IPS DF 4.7 (cell line): ENCODE results near the gene CNTRL.
A peak's percentile ranks its signal among the peaks of the same experiment; 100 is the strongest.

Experiments
- DNase-seq: peaks from one replicate; pipeline ENCODE4 v3.0.0-alpha.2; 2013; ENCODE audit warnings: low spot score; ENCODE audit errors: extremely low read depth

The CNTRL gene

DNA sequence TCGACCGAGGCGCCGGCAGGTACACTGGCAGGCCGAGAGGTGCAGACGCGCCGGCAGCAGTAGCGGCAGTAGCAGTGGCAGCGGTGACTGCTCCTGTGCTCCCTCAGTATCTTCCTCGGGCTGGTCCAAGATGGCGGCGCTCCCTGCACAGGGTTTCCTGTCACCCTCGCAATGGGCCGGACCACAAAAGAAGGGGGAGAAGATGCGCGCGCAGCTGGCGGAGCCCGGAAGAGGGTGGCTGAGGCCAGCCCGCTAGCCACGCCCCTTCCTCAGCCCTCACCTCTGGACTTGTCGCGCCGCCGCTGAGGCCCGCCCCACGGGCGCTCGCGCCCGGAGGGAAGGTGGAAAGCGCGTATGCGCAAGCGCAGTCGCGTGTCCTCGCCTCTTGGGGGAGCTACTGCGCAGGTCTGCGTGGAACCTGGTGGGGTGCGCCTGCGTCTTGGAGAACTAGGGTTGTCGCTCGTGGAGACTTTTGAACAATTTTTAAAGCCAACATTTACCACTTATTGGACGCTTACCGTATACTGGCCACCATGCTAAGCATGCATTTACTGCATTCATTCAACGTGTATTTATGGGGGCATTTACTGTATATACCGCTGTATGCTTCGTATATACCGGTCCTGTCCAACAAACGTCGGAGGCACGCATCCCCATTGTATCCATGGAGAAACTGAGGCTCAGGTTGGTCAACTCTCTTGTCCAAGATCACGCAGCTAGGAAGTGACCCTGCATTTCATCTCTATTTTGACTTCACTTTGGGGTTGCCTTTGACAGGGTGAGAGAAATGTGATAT is 127.2 kb downstream of the CNTRL start, which contains the start of gene RAB14:
TSS of gene RAB14 (minus strand) at position 132 of the 796 bp plus-strand sequence. CDS start 8,457 bp downstream, outside the sequence.
- DNase-seq, result peak; percentile 91

DNA sequence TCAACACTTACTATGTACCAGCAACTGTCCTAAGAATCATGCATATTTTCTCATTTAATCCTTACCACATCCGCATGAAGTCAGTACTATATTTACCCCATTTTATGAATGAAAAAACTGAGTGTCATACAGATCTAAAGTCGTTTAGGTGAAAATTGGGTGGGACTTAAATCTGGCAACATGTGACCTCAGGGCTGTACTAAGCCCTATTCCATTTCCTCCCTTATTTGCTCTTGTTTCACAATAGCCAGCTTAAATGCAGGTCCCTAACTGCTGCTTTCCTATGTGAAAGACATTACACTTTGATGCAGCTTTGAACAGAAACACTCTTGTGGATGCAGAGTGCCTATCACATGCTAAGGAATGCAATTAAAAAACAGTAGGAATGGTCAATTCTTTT is 129.4 kb downstream of the CNTRL start:
- no peak for DNase-seq

DNA sequence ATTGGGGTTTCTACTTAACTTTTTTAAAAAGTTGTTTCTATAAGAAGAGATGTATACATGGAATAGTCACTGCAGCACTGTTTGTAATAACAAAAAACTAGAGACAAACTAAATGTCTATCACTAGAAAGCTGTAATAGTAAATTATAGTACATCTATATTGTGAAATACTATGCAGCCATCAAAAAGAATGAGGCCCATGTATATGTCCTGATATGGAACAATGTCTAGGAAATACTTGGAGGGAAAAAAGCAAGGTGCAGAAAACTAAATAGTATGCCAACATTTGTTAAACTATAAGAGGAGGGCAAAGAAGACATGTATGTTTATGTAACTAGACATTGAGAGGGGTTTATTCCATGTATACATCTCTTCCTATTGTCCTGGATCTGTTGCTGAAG is 129.9 kb downstream of the CNTRL start:
- DNase-seq, result no peak

DNA sequence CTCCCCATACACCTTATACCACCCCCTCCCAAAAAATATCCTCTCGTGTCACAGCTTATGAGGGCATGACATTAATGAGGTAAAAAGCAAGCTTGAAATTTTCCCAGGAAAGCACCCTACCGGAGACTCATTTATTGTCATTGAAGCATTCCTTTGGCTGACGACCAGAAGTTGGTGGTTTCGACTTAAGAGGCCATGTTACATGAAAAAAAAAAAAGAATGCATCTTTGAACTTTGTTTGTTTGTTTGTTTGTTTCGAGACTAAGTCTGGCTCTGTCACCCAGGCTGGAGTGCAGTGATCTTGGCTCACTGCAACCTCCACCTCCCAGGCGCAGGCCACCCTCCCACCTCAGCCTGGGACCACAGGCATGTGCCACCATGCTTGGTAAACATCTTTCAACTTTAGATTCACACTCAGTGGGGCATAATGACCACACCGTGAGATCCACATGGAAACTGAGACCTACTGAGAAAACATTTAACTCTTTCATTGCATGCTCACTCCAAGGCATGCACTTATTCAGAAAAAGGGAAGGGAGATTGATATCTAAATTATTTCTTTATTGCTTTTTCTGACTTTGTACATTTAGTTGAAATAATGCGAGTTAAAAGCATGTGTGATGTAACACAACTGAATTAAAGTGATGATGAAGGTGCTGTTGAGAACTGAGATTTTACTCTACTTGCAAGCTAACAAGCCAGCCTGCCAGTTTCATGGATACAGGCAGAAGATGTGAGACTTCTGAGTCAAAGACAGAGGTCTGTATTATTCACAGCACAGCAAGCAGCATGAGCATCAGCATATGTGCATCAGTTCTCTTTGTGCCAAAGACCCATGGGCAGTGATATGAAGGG is 132.0 kb downstream of the CNTRL start:
- DNase-seq, result no peak

DNA sequence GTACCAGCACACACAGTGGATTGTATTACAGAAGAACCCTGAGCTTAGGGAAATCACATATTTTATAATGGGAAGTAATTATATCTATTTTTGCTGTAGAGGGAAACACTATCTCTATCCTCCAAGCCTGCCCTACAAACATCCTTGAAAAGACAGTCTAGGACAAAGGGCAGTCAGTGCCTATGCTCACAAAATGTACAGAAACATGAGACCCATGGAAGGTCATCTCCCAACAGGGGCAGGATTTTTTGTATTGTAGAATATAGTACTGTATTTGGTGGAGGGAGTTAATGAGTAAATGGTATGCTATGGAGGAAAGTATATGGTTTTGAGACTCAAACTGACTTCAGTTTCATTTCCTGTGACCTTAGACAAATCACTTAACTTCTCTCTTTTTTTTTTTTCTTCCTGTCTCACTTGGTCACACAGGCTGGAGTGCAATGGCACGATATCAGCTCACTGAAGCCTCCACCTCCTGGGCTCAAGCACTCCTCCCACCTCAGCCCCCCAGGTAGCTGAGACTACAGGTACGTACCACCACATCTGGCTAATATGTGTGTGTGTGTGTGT is 132.7 kb downstream of the CNTRL start:
- DNase-seq, result no peak

DNA sequence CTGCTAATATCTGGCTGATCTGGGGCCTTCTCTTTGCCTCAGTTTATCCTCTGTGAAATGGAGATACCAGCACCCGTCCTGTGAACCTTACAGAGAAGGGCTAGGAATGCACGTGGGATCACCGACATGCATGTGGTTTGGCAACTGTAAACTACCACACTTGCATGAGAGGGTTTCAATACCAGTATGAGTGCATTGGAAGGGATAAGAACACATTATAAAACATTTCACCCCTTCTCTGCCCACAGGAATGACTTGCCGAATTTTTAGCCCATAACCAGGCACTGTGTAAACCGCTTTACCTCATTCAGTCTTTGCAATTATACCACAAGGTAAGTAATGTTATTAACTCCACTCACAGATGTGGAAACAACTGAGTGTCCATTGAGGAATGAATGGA is 135.8 kb downstream of the CNTRL start:
- DNase-seq, result no peak

DNA sequence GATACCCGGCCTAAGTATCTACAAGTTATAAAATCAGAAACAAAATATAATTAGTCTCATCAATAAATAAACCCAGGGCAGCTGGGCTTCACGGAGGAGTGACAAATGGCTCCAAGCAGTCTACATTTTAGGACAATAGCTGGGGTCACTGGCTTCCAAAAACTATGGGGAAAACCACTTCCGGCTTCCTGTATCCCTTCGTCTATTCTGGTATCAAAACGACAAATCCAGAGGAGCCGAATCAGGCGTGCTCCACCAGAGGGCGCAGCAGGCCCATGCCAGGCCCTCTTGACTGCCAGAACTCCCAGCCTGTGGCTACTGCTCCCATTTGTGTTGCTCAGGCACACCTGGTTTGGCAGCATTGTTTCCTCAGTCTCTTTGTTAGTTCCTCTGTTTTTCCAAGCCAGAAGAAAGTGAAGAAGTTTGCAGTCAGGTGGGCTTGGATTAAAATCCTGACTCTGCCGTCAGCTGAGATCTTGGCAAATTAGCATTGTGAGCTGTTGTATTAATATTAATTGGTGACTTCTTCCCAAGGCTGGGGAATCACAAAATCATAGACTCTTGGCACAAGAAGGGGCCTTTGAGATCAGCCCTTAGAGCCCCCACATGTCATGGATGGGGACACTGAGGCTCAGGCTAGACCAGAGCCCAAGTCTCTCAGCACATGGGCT is 138.5 kb downstream of the CNTRL start:
- peak; percentile 71 for DNase-seq

DNA sequence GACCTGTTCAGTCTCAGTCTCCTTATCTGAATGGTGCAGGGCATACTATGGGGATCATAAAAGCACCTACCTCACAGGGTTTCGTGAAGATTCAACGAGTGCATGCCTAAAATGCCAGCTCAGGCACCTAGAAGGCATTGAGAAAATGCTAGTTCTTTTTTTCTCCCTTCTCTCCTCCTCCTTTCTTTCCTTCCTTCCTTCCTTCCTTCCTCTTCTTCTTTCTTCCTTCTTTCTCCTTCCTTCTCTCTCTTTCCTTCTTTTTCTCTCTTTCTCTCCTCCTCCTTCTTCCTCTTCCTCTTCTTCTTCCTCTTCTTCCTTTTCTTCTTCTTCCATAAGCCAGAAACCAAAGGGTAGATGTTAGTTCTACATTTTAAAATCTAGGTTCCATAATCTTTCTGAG is 139.2 kb downstream of the CNTRL start:
- DNase-seq, result no peak

DNA sequence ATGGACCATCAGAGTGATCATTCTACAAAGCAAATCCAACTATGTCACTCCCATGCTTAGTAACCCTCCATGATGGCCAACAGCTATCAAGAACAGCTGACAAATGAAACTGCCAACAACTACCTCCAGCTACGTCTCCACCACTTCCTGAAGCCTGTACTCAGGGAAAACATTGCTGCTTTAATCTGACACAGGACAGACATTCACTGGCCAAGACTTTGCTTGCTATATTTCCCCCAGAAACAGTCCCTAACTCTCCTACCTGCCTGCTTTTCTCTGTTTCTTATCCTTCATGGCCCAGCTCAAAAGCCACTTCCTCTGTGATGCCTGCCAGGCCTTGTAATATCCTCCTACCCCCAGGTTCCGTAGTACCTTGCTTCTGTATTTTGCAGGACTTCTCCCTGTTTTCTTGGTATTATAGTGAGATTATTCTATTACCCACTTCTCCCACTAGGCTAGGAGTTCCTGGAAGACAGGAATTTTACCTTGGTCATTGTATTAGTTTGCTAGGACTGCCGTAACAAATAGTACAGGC is 141.6 kb downstream of the CNTRL start:
- DNase-seq, result no peak

DNA sequence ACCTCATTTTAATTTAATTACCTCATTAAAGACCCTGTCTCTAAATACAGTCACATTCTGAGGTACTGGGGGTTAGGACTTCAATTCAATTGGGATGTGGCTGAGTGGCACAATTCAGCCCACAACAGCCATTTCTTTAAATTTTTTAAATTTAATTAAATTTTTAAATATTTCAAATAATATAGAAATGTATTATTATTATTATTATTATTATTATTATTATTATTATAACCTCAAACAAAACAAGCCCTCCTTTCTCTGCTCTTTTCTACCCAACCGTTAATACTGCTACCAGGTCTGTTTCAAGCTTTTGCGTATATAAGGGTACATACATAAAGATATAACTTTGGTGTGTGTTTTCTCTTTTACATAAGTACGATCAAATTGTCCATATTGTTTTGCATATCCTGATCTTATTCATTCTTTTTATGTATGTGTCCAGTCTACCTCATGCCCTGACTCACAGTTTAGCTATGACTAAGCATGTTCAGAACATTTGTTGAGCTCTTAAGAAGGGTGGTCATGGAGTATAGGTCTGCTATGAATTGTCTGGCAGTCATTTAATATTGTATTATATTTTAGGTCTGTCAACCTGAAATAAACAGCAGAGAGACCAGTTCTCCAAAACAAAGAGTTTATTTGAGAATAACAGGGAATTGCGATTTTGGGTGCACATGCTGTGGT is 143.0 kb downstream of the CNTRL start:
- no peak for DNase-seq

DNA sequence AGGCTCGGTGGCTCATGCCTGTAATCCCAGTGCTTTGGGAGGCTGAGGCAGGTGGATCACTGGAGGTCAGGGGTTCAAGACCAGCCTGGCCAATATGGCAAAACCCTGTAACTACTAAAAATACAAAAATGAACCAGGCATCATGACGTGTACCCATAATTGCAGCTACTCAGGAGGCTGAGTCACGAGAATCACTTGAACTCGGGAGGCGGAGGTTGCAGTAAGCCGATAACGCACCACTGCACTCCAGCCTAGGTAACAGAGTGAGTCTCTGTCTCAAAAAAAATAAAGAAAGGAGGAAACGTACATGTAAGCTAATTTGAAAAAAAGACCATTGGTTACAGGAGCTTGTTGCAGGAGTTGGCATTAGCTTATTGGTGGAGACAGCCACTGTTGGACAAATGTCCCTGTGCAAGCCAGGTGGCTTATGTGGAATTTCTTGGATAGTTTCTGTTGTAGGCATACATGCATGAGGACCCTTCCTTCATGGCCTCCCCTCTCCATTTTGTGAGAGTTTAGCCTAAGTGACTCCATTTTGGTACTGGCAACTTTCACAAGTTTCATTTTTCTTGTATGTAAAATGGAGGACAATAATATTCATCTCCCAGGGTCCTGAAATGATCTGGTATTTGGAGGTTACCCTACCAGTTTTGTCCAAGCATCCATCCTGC is 143.7 kb downstream of the CNTRL start:
- no peak for DNase-seq

DNA sequence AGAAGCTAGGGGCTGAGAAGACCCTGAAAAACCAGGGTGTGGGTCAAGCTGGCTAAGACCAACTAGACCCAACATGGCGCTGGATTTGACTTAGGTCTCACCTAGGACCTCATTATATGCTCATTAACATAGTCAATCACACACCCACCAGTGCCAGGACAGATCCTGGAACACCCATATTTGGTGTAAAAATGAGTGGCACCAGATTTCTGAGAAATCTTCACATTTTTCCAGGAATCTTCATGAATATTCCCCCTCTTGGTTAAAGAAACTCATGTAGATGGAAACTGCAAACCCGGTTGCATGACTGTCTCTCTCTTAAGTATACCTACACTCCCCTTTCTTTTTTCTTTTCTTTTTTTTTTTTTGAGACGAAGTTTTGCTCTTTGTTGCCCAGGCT is 144.8 kb downstream of the CNTRL start:
- DNase-seq, result no peak

DNA sequence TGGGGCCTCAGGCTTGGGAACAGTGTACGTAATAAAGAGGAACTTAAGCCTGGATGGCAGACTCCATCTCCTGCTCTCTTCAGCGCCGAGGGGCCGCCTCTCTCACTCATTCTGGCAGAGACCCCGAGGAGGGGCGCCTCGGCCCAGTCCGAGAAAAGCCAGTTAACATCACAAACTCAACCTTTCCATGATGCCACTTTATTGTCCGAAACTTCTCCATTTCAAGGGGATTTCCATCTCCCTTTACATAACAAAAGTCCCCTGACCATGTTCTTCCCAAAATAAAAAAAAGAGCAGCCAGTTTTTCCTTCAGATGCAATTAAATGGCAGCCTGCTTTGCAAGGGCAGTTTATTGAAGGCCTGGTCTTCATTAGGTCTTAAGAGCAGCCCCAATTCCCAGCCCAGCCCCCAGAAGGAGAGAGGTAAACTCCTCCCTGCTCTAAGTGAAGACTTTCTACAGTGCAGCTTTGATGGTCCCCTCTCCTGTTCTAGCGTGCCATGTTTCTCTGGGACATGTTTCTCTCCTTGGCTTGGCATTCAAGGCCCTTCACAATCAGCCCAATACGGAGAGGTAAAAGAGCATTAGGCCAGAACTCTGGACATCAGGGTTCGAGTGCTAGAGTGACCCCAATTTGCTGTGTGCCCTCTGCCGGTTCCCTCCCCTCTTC is 146.4 kb downstream of the CNTRL start:
- DNase-seq, result no peak

DNA sequence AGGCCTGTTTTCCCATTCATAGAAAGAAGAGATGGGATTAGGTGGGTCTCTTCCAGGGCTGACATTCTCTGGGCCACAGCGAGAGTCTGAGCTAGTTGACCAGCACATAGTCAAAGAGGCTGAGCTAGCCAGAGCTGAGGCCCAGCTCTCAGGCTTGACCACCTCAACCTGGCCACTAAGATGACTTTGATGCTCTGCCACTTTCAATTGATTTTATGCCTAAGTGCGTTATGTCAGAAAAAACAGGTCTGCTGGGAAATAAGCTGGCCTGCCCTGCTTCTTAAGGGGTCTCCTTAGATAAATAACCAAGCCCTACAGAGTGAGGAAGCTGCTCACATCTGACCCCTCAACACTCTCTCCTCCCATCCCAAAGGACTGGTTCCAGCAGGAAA is 146.9 kb downstream of the CNTRL start:
- DNase-seq, result no peak

DNA sequence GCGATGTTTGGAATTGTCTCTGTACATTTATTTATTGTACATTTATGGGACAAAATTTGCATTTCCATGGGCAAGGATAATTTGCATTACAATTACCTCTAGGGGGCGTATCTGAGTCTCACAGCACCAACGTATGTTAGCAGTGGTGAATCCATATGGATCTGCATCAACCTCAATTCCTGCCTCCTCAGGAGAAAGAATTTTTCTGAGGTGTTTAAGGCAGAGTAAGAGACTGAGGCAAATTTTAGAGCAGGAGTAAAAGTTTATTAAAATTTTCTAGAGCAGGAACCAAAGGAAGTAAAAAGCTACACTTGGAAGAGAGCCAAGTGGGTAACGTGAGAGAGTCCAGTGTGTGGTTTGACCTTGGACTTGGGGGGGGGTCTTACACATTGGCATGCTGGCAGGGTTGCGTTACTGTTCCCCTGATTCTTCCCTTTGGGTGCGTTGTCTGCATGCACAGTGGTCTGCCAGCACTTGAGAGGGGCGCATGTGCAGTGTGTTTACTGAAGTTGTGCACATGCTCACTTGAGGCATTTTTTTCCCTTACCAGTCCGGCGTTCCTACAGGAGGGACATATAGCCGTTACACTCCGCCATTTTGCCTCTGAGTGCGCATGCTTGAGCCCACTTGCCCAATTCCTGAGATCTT is 147.9 kb downstream of the CNTRL start:
- no peak for DNase-seq

DNA sequence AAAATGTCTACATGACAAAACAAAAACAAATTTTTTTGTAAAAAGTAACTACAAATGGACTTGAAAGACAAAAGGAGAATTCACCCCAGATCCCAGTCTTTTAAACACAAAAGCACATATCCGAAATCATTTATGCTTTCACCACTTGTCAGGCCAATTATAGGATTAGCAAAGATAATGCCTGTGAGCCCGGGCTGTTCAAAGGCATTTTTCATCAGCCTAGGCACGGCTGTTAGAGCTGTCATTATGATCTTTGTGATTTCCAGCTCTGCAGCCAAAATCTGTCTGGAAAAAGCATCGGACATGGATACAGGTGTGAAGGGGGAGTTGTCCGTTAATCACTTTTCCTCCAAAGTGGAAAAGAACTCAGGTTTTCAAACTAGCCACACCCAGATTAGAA is 150.5 kb downstream of the CNTRL start:
- DNase-seq, result no peak

DNA sequence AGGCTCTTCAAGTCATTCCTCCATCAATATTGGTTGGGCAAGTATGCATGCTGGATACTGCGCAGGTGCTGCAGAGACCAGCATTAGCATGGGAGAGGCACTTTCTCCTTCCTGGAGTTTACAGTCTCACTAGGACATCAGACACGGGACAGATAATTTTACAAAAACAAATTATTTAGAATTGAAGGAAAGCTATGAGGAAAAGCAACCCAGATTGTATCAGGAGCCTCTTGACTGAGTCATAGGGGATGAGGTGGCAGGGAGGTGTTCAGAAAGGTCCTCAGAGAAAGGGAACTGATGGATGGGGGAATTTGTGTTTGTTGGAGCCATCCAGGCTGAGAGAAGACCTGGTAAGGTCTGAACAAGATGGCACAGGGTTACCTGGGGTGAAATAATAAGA is 151.4 kb downstream of the CNTRL start:
- no peak for DNase-seq
